ENCODE measurements around the gene AZU1. TPM values are rescaled to one million over a fixed set of nuclear protein-coding genes. Genes with fewer than 3 reads are reported as not detected.
"Not testable (repeated sequence)": the region's sequence is repeated elsewhere in the genome, so short reads cannot be mapped to it uniquely, and the experiment has no call there.

Gene AZU1
- total RNA-seq, 1 experiment from 2014 or later, result 5.8 TPM

GRCh38 chr19:878751-879561 lies 51.3 kb downstream of the AZU1 start:
- ATAC-seq; BruUV-seq (replicated peaks); H3K4me1 ChIP-seq (ENCODE audit: control insufficient read depth, insufficient read depth, low read length); H3K9me3 ChIP-seq (ENCODE audit: control insufficient read depth, insufficient read depth, low read depth, low read length); intact Hi-C loops (cut with micrococcal nuclease; ENCODE audit: unreplicated experiment); H3K27ac ChIP-seq (ENCODE audit: low read length); H3K27me3 ChIP-seq (ENCODE audit: control insufficient read depth, insufficient read depth, low read length); DNase-seq (ENCODE audit: low read depth, low spot score); H3K36me3 ChIP-seq (ENCODE audit: control insufficient read depth, insufficient read depth, low read length); H3K4me3 ChIP-seq (ENCODE audit: low read depth in 2 of 2, low read length in 2 of 2); in situ Hi-C loops (cut with HindIII; ENCODE audit: low pct_unique_long_range_greater_than_20kb, low sequenced_read_pairs): not testable (repeated sequence)
- CTCF ChIA-PET, result interaction anchor here (0.6 to 0.7 kb wide), 3 partner anchors 78 to 105 kb away, joined by 3 to 4 read pairs (median 4); no protein-coding TSS in a partner anchor
- POLR2A ChIA-PET, result interaction anchor here (0.7 kb wide), 2 partner anchors 17 to 20 kb away, joined by 4 to 5 read pairs; no protein-coding TSS in a partner anchor

GRCh38 chr19:879711-880438 lies 52.2 kb downstream of the AZU1 start:
- Histone ChIP-seq H3K27ac (ENCODE audit: low read length) (no peak overlapping the region), H3K27me3 (ENCODE audit: control insufficient read depth, insufficient read depth, low read length) (no peaks in the 10 kb centered on the region), H3K36me3 (ENCODE audit: control insufficient read depth, insufficient read depth, low read length) (no peaks in the 10 kb centered on the region), H3K4me3 (ENCODE audit: low read depth in 2 of 2, low read length in 2 of 2) (no peak overlapping the region), H3K4me1 (ENCODE audit: control insufficient read depth, insufficient read depth, low read length) (no peaks in the 10 kb centered on the region), H3K9me3 (ENCODE audit: control insufficient read depth, insufficient read depth, low read depth, low read length) (no peaks in the 10 kb centered on the region)
- DNase-seq (ENCODE audit: low read depth, low spot score) (no peak), ATAC-seq (no peak; the same call in 1 of the 2 replicates)
- no TSS peak for BruUV-seq (replicated peaks)
- ChIA-PET CTCF (interaction anchor here (0.6 to 0.7 kb wide), 2 partner anchors 77 to 104 kb away, joined by 4 read pairs; no protein-coding TSS in a partner anchor), POLR2A (interaction anchor here (0.6 to 0.7 kb wide), 2 partner anchors 16 to 41 kb away, joined by 5 to 12 read pairs; no protein-coding TSS in a partner anchor)
- in situ Hi-C loops (cut with HindIII; ENCODE audit: low pct_unique_long_range_greater_than_20kb, low sequenced_read_pairs) (no loop called here), intact Hi-C loops (cut with micrococcal nuclease; ENCODE audit: unreplicated experiment) (no loop called here)
- TF ChIP-seq POLR2AphosphoS5 (IDR thresholded peaks at IDR 0.05; ENCODE audit: low read depth, low read length), result no peak
- no peak for TF ChIP-seq TCF7L2 (IDR thresholded peaks at IDR 0.05; ENCODE audit: low read depth, low read length)
- TF ChIP-seq REST (IDR thresholded peaks at IDR 0.05; ENCODE audit: insufficient read depth in 1 of 2, low read depth in 2 of 2, low read length in 1 of 2), result no peak
- TF ChIP-seq SIN3A (IDR thresholded peaks at IDR 0.05; ENCODE audit: borderline replicate concordance, insufficient read depth, low read depth, low read length), result no peak
- no peak for TF ChIP-seq CTCF (IDR thresholded peaks at IDR 0.05)

Small RNA genes lying within 50 kb of the gene (microRNA-seq; reads per million reads assigned to microRNA genes)
- gene MIR3187 (ENCODE audit: unreplicated experiment) (27.6 reads per million, percentile 42 among the genes with 10 or more reads in this experiment), gene MIR4745 (ENCODE audit: unreplicated experiment) (8.9 reads per million, percentile 27 among the genes with 10 or more reads in this experiment)

Other genes with a start within 250 kb of the AZU1 start
- 15.1 TPM for gene HCN2, start 238.0 kb upstream of the AZU1 start, total RNA-seq (2021; ENCODE audit: unreplicated experiment)
- 56.0 TPM for gene POLRMT, start 194.3 kb upstream of the AZU1 start, total RNA-seq (2021; ENCODE audit: unreplicated experiment)
- gene FGF22, start 188.0 kb upstream of the AZU1 start, total RNA-seq (2021; ENCODE audit: unreplicated experiment), result 0.72 TPM
- 61.2 TPM for gene RNF126, start 164.6 kb upstream of the AZU1 start, total RNA-seq (2021; ENCODE audit: unreplicated experiment)
- gene FSTL3, start 151.4 kb upstream of the AZU1 start, total RNA-seq (2021; ENCODE audit: unreplicated experiment), result 32.5 TPM
- gene PRSS57, start 132.4 kb upstream of the AZU1 start, total RNA-seq (2021; ENCODE audit: unreplicated experiment), result not detected
- gene PALM, start 118.9 kb upstream of the AZU1 start, total RNA-seq (2021; ENCODE audit: unreplicated experiment), result 14.4 TPM
- 5.8 TPM for gene MISP, start 76.7 kb upstream of the AZU1 start, total RNA-seq (2021; ENCODE audit: unreplicated experiment)
- gene PTBP1, start 30.4 kb upstream of the AZU1 start, total RNA-seq (2021; ENCODE audit: unreplicated experiment), result 515 TPM
- gene PLPPR3, start 5.9 kb upstream of the AZU1 start, total RNA-seq (2021; ENCODE audit: unreplicated experiment), result 63.7 TPM
- 1.5 TPM for gene PRTN3, start 13.2 kb downstream of the AZU1 start, total RNA-seq (2021; ENCODE audit: unreplicated experiment)
- 0.57 TPM for gene ELANE, start 24.5 kb downstream of the AZU1 start, total RNA-seq (2021; ENCODE audit: unreplicated experiment)
- gene CFD, start 31.8 kb downstream of the AZU1 start, total RNA-seq (2021; ENCODE audit: unreplicated experiment), result 9.9 TPM
- gene MED16, start 65.3 kb downstream of the AZU1 start, total RNA-seq (2021; ENCODE audit: unreplicated experiment), result 39.5 TPM
- gene RNU6-9, start 65.6 kb downstream of the AZU1 start, total RNA-seq (2021; ENCODE audit: unreplicated experiment), result not detected
- gene R3HDM4, start 85.4 kb downstream of the AZU1 start, total RNA-seq (2021; ENCODE audit: unreplicated experiment), result 43.5 TPM
- gene KISS1R, start 89.5 kb downstream of the AZU1 start, total RNA-seq (2021; ENCODE audit: unreplicated experiment), result 0.92 TPM
- gene ARID3A, start 98.2 kb downstream of the AZU1 start, total RNA-seq (2021; ENCODE audit: unreplicated experiment), result 28.9 TPM
- 44.0 TPM for gene WDR18, start 156.5 kb downstream of the AZU1 start, total RNA-seq (2021; ENCODE audit: unreplicated experiment)
- gene GRIN3B, start 172.6 kb downstream of the AZU1 start, total RNA-seq (2021; ENCODE audit: unreplicated experiment), result 4.6 TPM
- 193 TPM for gene TMEM259, start 193.3 kb downstream of the AZU1 start, total RNA-seq (2021; ENCODE audit: unreplicated experiment)
- not detected for gene RNU6-2, start 193.7 kb downstream of the AZU1 start, total RNA-seq (2021; ENCODE audit: unreplicated experiment)
- 203 TPM for gene CNN2, start 198.8 kb downstream of the AZU1 start, total RNA-seq (2021; ENCODE audit: unreplicated experiment)
- gene ABCA7, start 212.3 kb downstream of the AZU1 start, total RNA-seq (2021; ENCODE audit: unreplicated experiment), result 47.5 TPM
- 27.8 TPM for gene ARHGAP45, start 239.3 kb downstream of the AZU1 start, total RNA-seq (2021; ENCODE audit: unreplicated experiment)